GM21526 (cell line): ENCODE data around the gene CASS4.
A peak's percentile ranks its signal among the peaks of the same experiment; 100 is the strongest.
"Not testable (repeated sequence)": the region's sequence is repeated elsewhere in the genome, so short reads cannot be mapped to it uniquely, and the experiment has no call there.

Source experiments
- ATAC-seq: cut with Tn5 transposase; IDR thresholded peaks from one replicate; pipeline ENCODE4 v1.9.1; 2021; ENCODE audit warnings: moderate library complexity; ENCODE audit not compliant: unreplicated experiment, low FRiP score

CASS4 gene

DNA sequence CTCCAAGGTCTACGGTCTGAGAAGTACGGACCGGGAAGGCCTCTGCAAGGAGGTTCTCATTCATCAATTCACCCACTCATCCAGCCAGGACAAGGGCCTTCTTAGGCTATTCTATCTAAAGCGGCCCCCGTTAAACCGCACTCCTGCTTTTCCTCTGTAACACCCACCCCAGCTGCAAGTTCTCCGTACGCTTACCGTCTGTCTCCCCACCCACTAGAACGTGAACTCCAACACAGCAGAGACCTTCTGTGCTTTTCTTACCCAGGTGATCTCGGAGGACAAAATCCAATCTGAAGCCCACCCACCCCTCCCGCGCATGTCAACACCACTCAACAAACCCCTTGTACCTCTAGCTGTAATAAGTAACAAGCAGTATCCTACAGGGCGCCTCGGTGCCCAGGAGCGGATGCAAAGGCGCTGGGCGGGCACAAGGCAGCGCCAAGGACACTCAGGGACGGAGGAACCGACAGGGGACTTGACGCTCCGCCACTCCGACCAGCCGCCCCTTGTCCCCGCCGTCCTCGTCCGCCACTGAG lies 20.4 kb upstream of the CASS4 start:
- ATAC-seq: peak; percentile 32

DNA sequence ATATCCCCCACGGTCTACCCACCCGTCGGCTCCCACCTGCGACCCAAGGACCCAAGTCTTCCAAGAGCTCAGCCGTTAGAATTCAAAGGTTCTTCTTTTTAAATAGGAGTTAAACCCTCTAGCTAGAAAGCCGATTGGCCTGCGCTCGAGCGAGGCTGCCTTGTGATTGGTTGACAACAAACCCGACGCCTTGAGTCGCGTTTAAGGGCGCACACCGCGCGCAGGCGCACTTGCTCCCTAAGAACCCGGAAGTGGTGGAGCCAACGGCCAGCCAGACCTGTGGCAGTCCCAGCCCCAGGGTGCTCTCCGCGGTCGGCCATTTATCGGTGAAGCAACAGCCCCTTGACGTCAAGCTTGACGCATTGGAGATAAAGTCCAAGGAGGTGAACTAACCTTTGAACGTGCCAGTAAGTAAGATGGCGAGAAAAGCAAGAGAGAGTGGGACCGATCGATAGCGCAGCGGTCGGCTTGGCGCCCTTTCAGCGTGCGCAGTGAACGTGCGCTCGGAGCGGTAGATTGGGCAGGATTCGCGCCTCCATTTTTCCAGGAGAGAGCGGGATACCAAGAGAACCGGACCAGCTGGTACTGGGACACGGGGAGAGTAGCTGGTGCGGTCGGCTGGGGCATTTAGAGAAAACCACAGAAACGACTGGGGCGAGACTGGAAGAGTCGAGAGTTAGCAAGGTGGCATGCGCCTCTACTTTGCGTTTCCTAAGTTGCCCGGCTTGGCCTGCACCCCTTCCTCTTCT lies 19.8 kb upstream of the CASS4 start, which contains the start of the genes AURKA and CSTF1:
TSS of gene AURKA (minus strand) at position 84 of the 749 bp plus-strand sequence. CDS start 4,018 bp downstream, outside the sequence.
TSS of gene CSTF1 (plus strand) at position 514 of the 749 bp plus-strand sequence. CDS start 2,908 bp downstream, outside the sequence.
- ATAC-seq: peak; percentile 85

DNA sequence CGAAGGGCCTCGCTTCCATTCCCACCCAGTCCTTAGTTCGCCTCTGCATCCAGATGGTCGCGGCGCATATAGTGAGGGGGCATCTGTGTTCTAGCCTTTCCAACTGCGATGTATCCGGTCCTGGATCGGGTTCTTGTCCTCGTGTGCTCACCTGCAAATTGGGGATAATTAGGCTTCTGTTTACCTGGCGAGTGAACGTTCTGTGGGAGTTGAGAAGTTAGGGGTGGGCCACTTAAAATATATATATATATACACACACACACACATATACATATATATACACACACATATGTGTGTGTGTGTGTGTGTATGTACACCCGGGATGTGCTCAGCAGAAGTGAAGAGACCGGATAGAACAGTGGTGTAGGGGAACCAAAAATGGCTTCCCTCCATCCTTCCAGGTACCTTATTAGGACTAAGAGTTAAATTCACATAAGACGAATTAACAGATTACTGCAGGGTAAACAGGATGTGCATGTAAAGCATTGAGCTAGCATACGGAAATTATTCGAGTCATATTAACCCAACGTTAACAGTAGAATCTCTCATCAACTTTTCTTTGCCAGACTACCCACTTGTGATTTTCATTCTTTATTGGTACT lies 19.1 kb upstream of the CASS4 start:
- no peak for ATAC-seq

DNA sequence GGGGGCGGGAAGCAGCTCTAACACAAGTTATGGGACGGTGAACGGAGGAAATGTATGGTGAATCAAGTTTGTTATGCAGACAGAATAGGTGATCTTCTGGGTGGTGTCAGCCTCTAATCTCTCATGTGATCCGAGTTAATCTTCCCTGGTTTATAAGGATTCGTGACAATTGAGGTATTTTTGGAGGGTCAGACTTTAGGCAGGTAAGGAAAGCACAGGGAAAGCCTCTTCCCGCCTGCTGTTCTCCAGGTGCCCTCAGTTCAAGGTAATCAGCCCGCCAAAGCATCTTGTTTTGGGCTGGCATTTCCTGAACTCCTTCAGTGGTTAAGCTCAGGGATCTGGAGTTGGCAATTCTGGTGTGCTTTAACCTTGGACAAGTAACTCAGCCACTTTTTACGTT lies 18.4 kb upstream of the CASS4 start:
- ATAC-seq: no peak

DNA sequence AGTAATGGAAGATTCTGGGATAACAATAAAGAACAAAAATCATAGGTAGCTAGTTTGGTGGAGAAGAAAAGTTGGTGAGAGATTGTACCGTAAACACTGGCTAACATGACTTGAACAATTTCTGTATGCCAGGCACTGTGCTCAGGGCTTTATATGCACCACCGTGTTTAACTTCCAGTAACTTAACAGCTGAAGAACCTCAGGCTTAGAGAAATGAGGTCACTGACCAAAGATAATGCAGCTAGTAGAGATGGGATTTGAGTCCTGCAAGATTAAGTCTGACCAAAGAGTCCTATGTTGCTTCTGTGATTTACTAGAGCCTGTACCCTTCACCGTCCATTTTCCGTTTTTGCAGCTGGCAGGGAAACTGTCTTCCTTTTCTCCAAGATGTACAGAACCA lies 16.9 kb upstream of the CASS4 start:
- ATAC-seq: no peak

DNA sequence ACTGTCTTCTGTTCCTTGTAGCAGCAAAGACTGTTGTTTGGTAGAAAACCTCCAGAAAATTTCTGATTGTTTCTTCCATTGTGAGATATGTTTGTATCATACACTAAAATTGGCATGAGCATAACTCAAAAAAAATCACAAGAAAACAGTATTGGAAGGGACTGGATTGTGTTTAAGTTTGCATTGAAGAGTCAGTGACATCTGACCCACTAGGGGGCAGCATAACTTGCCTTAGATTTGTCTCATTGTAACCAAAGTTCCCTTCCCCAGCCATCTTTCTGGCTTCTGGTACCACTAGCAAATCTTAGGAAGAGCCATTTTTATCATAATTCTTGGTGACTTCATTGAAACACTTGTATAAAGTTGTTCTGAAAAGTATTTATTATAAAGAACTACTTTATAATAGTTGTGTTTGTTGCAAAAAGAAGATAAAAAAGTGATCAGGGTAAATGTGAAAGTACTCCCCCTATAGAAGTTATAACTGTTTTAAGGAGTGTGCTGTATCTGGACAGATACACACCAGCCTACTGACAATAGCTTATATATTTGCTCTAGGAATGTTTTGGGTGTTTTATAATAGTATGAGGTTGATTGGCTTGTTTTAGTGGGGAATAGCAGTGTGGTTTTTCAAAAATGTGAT lies 11.9 kb upstream of the CASS4 start:
- ATAC-seq: peak; percentile 57

DNA sequence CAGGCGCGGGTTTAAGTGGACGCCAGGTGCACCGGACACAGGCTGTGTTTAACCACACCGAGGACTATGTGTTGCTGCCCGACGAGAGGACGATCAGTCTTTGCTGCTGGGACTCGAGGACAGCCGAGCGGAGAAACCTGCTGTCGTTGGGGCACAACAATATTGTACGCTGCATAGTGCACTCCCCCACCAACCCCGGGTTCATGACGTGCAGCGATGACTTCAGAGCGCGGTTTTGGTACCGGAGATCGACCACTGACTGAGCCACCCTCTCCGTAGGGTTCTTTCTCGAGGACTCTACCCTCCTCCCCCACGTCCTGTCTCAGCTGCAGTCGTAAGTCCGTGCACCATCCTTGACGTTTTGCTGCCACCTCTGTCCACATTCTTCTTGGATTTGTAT lies 8.6 kb upstream of the CASS4 start:
- no peak for ATAC-seq

DNA sequence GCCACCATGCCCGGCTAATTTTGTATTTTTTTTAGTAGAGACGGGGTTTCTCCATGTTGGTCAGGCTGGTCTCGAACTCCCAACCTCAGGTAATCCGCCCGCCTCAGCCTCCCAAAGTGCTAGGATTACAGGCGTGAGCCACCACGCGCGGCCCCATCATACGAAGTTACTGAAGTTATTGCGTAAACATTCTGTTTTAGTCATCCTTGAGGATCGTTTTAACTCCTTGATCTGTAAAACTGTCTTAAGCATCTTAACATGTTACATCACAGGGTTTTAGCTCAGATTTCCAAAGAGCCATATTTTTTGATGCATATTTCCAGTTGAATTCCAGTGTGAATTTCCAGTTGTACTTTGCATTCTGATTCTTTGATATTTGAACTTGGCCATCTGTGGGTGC lies 6.7 kb upstream of the CASS4 start:
- ATAC-seq: not testable (repeated sequence)

DNA sequence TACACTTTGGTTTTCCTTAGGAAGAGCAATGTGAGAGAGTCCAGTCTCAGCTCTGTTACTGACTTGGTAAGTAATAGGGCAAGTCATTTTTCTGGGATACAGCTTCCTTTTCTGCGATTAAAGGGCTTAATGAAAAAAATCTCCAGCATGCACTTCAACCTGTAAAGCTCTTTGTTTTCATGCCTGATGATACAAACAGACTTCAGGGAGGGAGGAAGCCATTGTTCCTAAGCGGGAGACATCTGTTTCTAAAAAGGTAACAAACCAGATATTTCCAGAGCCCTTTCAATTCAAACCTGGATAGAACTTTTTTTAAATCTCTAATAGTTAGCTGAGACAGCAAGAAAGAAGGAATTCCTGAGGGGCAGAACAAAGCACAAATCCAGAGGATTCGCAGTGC lies 5.2 kb upstream of the CASS4 start:
- ATAC-seq: no peak

DNA sequence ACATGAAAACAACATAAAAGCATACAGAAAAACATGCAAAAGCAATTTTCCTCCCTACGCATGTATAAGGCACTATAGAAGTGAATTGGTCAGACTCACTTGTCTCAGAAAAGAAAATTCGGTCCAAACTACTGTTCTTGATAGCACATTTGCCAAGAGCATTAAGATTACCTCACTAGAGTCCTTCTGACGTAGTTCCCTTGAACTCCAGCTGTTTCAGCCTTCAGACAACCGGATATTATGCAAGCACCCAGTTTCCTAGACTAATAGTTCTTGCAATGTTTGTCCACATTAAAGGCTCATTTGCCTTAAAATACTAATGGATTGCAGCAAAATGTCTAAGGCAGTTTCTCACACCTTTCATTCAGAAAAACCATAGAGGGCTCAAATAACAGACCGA lies 2.5 kb upstream of the CASS4 start:
- ATAC-seq: no peak

DNA sequence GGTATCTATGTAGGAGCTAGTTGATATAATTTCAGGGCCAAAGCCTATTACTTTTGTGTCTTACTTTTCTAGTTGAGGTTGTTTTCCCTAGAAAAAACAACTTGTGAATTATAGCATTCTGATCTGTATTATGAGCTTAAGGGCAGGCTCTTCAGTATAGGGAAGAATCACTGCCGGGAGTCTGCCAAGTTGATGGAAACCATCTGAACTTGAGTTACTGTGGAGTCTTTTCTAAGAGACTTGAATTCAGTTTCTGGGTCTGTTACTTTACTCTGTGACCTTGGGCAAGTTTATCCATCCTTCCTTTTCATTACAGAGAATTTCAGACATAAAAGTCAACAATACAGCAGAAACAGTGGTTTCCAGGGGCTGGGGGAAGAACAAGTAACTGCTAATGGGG lies 2.1 kb upstream of the CASS4 start:
- ATAC-seq: no peak

DNA sequence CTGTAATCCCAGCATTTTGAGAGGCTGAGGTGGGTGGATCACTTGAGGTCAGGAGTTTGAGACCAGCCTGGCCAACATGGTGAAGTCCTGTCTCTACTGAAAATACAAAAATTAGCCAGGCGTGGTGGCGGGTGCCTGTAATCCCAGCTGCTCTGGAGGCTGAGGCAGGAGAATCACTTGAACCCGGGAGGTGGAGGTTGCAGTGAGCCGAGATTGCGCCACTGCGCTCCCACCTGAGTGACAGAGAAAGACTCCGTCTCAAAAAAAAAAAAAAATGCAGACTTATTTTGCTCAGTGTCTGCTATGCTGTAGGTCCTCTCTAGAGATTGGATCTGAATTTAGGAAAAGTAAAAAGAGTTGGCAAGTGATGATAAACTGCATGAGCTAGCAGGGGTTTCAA lies 773 bp upstream of the CASS4 start:
- not testable (repeated sequence) for ATAC-seq

DNA sequence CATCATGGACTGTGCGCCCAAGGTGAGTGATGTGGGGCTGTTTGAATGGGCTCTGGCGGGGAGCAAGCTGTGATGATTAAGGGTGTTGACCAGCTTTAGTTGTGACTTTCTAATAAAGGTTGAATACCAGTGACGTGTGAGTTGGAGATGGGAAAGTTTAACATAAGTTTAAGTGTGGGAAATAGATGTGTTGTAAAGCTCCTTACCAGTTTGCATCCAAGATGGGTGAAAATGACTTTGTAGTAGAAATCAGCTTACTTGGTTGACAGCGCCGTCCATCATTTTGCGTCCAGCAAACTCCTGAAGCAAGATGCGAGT lies 372 bp downstream of the CASS4 start:
- ATAC-seq: no peak

DNA sequence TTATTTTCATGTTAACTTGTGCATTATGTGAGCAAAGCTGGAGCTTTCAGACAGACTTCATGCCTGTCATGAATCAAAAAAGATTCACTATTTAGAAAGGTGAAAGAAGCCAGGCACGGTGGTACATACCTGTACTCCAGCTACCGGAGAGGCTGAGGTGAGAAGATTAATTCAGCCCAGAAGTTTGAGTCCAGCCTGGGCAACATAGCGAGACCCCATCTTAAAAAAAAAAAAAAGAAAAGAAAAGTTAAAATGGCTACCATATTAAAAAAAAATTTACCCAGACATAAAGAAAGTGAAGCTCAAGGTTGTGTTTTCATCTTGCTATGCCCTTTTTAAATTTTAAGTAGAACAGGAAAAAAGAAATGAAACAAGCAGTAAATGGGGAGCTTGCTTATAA lies 889 bp downstream of the CASS4 start:
- ATAC-seq: no peak

DNA sequence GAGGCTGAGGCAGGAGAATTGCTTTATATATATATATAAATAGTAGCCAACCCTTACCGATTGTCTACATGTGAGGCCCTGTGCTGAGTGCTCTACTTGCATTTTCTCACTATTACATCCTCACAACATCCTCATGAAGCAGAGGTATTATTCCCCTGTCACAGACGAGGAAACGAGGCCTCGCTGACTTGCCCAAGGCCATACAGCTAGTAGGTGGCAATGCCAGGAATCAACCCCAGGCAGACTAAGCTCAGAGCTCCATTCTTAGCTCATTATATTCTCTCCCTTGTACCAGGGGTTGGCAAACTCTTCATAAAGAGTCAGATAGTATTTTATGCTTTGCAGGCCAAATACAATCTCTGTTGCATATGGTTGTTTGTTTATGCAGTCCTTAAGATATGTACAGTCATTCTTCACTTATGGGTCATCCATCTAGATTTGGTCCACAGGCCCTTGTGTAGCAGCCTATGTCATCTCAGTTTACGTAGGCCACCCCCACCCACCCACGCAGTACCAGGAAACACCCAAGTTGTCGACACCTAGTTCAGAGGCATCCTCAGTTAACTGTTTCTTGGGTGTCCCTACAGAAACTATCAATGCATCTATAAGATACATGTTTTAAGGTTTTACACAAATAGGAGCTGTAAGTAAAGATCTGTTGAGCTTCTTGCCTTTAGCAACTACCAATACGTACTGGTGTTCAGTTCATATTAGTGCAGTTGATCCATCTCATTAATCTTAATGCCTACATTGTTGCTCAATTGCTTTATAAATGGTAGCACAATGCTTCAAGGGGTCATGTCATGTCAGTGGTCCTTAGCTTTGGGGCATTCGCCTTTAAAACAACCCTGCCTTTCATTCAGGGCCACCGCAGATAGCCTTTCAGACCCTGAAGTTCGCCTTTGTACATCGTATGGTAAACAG lies 3.0 kb downstream of the CASS4 start:
- no peak for ATAC-seq

DNA sequence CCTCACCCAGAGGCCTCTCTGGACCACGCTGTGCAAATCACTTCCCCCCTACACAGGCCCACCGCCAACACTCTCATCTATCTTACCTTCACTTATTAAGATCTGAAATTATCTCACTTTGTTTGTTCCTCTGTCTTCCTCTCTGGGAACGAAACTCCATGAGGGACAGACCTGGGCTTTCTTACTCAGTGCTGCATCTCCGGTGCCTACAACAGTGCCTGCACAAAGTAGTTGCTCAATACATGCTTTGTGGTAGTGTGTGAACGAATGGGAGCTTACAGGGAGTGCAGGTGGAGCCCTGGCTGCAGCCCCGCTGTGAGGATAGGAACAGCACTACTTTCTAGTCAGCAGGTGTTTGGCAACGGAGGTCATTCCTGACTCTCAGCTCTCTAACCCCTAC lies 5.3 kb downstream of the CASS4 start:
- no peak for ATAC-seq

DNA sequence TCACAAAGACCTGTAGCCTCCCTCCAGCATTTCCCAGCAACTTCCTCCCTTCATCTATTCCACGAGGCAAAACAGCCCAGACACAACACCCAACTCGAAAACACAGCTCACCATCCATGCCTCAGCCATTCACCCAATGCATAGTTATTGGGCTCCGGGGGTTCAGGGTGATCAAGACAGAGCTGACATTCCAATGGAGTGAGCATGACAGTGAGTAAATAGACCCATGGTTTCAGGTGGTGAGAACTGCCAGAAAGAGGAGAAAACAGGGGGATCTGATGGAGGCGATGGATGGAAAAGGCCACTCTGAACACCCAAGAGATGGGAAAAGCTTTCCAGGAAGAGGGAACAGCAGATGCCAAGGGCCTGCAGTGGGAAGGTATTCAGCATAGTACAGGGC lies 5.9 kb downstream of the CASS4 start:
- ATAC-seq: no peak

DNA sequence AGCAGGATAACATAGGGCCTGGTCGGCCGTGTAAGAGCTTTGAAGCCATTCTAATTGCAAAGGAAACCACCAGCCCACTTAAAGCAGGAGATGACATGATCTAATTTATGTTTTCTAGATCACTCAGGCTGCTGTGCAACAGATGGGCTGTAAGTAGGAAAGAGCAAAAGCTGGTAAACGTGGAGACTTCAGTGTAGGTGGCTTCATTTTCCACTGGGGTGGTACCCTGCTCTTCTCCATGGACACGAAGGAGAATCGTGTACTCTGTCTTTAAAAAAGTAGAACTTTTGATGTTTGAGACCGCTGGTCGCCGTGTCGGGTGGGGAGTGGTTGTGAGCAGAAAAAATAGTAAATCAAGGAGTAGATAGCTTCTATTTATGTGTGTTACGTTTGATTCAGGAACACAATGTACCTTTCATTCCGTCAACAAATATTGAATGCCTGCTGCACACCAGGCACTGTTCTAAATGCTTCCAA lies 6.4 kb downstream of the CASS4 start:
- ATAC-seq: no peak

DNA sequence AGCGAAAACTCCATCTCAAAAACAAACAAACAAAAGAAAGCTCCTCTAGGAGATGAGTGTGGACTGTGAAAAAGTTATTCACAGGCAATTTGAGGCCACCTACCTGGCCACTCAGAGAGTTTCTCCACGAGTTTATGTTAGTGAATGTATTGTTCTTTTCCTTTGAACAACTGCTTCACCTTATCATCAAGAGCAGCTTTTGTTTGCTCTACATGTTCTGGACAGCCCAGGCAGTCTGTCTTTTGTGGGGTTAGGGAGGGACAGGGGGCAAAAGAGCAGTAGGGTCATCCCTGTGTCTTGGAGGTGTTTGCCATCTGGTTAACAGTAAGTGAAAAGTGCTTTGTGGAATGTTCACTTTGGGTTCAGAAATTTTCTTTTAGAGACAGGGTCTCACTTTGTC lies 8.0 kb downstream of the CASS4 start:
- ATAC-seq: no peak

DNA sequence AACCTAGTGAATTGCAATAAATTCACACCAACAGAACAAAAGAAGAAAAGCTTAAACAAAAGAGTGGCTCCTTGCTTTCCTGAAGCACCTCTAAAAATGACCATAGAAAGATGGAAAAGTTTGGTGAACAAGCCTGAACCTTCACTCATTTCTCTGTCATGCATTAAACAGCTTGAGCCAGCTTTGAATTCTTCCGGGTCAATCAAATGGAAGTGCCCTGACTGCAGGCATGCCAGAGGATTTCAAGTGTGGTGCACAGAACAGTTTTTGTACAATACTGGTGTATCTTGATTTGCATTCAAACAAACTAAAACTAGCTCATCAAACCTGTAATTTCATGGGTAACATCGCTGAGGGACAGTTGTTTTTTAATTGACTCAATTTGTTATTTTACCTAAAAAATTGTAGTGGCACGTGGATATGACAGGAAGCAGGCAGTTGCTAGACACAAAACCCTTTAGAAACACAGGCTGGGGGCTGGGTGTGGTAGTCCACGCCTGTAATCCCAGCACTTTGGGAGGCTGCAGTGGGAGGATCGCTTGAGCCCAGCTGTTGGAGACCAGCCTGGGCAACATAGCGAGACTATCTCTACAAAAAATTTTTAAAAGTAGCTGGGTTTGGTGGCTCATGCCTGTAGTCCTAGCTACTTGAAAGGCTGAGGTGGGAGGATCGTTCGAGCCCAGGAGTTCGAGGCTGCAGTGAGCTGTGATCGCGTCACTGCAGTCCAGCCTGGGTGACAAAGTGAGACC lies 9.1 kb downstream of the CASS4 start:
- no peak for ATAC-seq
